ENCODE data around the gene EML6.

- TF ChIP-seq, protein P1, sequence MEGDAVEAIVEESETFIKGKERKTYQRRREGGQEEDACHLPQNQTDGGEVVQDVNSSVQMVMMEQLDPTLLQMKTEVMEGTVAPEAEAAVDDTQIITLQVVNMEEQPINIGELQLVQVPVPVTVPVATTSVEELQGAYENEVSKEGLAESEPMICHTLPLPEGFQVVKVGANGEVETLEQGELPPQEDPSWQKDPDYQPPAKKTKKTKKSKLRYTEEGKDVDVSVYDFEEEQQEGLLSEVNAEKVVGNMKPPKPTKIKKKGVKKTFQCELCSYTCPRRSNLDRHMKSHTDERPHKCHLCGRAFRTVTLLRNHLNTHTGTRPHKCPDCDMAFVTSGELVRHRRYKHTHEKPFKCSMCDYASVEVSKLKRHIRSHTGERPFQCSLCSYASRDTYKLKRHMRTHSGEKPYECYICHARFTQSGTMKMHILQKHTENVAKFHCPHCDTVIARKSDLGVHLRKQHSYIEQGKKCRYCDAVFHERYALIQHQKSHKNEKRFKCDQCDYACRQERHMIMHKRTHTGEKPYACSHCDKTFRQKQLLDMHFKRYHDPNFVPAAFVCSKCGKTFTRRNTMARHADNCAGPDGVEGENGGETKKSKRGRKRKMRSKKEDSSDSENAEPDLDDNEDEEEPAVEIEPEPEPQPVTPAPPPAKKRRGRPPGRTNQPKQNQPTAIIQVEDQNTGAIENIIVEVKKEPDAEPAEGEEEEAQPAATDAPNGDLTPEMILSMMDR (IDR thresholded peaks at IDR 0.05) = no peak
- TF ChIP-seq POLR2AphosphoS5 (IDR thresholded peaks at IDR 0.05) = no peak
Measured at GRCh38 chr2:54940723-54941122, 217.3 kb downstream of the EML6 start.

All from gastroesophageal sphincter (tissue), 3 donors.